K562 (cell line): ENCODE data around the gene PIN1. TPM values are rescaled to one million over a fixed set of nuclear protein-coding genes. Genes with fewer than 3 reads are reported as not detected.

Experiments
- ATAC-seq: fragments of 200-7000 bp; cut with Tn5 transposase; 3 replicates; pipeline ENCODE4 v1.9.1; 2020; ENCODE audit warnings: moderate library complexity
- BruUV-seq: library from RNA; stranded (reverse); fragments of 400-500 nt; replicated peaks from 2 replicates; lab custom pipeline; 2021; lab: Mats Ljungman, UMichigan
- CTCF ChIA-PET: fragments of 300-600 bp; formaldehyde crosslinking; extraction: SDS; loops from one replicate; lab custom pipeline; 2021; ENCODE audit warnings: low intra/inter-chr PET ratio; lab: Yijun Ruan, JAX
- POLR2A ChIA-PET: fragments of 300-600, 350-650 bp; sonication (Branson Sonifier 250); formaldehyde crosslinking; extraction: SDS; loops from one replicate; lab custom pipeline; 2021; ENCODE audit warnings: antibody characterized with exemption, inconsistent platforms; lab: Yijun Ruan, JAX
- DNase-seq, 4 experiments: peaks; one replicate each; pipeline versions ENCODE4 v3.0.0 to v3.0.0-alpha.2; 2011 to 2018; ENCODE audit warnings: low spot score in 3 of 4, mixed read lengths in 3 of 4; ENCODE audit errors: extremely low read depth in 1 of 4
- FAIRE-seq: peaks from 2 replicates; lab custom pipeline; 2011; peaks lifted over from hg19 to GRCh38; lab: Jason Lieb, UNC
- H2AFZ ChIP-seq: 2 replicates; pipeline ENCODE4 v1.6.0; 2011; ENCODE audit warnings: low read depth, low read length, control low read depth, inconsistent platforms
- H3K27ac ChIP-seq: fragments of 200-600 bp; 3 replicates; pipeline ENCODE4 v1.8.0; 2011; ENCODE audit warnings: low read depth, mild to moderate bottlenecking, control low read depth, inconsistent platforms, low read length, moderate library complexity, mixed read lengths; ENCODE audit errors: extremely low read depth
- H3K27me3 ChIP-seq, 2 experiments: fragments of 300-600 bp in 1 of 2; 2 replicates in 1 of 2; 3 replicates in 1 of 2; pipeline versions ENCODE4 v1.6.0 to v1.8.0; 2011; ENCODE audit warnings: inconsistent platforms in 2 of 2, low read length in 2 of 2, mild to moderate bottlenecking in 1 of 2, mixed read lengths in 1 of 2, moderate library complexity in 1 of 2; ENCODE audit not compliant: control insufficient read depth in 2 of 2, insufficient read depth in 2 of 2
- H3K36me3 ChIP-seq: fragments of 300-600 bp; 3 replicates; pipeline ENCODE4 v1.8.0; 2011; ENCODE audit warnings: mild to moderate bottlenecking, low read length, inconsistent platforms; ENCODE audit not compliant: control insufficient read depth, insufficient read depth
- H3K4me1 ChIP-seq, 2 experiments: fragments of 200-600 bp in 1 of 2; replicated peaks in 1 of 2; 2 replicates in 1 of 2; 3 replicates in 1 of 2; pipeline versions ENCODE4 v1.5.1 to v1.8.0; 2011; ENCODE audit warnings: inconsistent platforms in 2 of 2, low read length in 2 of 2, mild to moderate bottlenecking in 1 of 2, mixed read lengths in 1 of 2, moderate library complexity in 1 of 2; ENCODE audit not compliant: control insufficient read depth in 2 of 2, insufficient read depth in 2 of 2
- H3K4me2 ChIP-seq: 2 replicates; pipeline ENCODE4 v1.6.1; 2011; ENCODE audit warnings: low read length, control low read depth, inconsistent platforms, mixed read lengths; ENCODE audit not compliant: insufficient read depth
- H3K4me3 ChIP-seq: fragments of 200-600 bp; sonication (generic), shearing (Covaris generic); 2 replicates; pipeline ENCODE4 v1.5.1; 2016; ENCODE audit warnings: control low read depth, inconsistent platforms
- H3K79me2 ChIP-seq: fragments of 200-600 bp; 3 replicates; pipeline ENCODE4 v1.8.0; 2011; ENCODE audit warnings: low read length, inconsistent platforms; ENCODE audit not compliant: control insufficient read depth, insufficient read depth
- H3K9ac ChIP-seq, 2 experiments: 2 replicates each; pipeline versions ENCODE4 v1.6.0 to v1.6.1; 2011; ENCODE audit warnings: low read depth in 2 of 2, low read length in 2 of 2, control low read depth in 1 of 2, inconsistent platforms in 1 of 2, mild to moderate bottlenecking in 1 of 2, mixed read lengths in 1 of 2; ENCODE audit not compliant: insufficient read depth in 1 of 2
- H3K9me1 ChIP-seq: one replicate; pipeline ENCODE4 v1.6.0; 2011; ENCODE audit warnings: inconsistent platforms, mild to moderate bottlenecking, low read length, moderate library complexity; ENCODE audit not compliant: control insufficient read depth, insufficient read depth
- H3K9me3 ChIP-seq: replicated peaks from 2 replicates; pipeline ENCODE4 v1.5.1; 2011; ENCODE audit warnings: low read depth, low read length, inconsistent platforms; ENCODE audit not compliant: control insufficient read depth, insufficient read depth
- H4K20me1 ChIP-seq: replicated peaks from 2 replicates; pipeline ENCODE4 v1.6.1; 2011; ENCODE audit warnings: low read length, inconsistent platforms, mixed read lengths; ENCODE audit not compliant: control insufficient read depth, insufficient read depth
- FOXK1 ChIP-seq: sonication (generic); formaldehyde crosslinking; IDR thresholded peaks from 2 replicates; pipeline ENCODE4 v1.8.0; 2022; ENCODE audit warnings: missing genetic modification reagents, mild to moderate bottlenecking, borderline replicate concordance
- GATA2 ChIP-seq: sonication (generic); formaldehyde crosslinking; IDR thresholded peaks from 2 replicates; pipeline ENCODE4 v1.4.0; 2020; ENCODE audit warnings: mild to moderate bottlenecking, missing genetic modification reagents
- GATAD2A ChIP-seq: fragments of 450-650 bp; IDR thresholded peaks from 2 replicates; pipeline ENCODE4 v1.6.1; 2017
- PRMT5 ChIP-seq: sonication (generic); formaldehyde crosslinking; IDR thresholded peaks from 2 replicates; pipeline ENCODE4 v1.5.0; 2020; ENCODE audit warnings: missing genetic modification reagents
- RNF2 ChIP-seq: sonication (generic); IDR thresholded peaks from 2 replicates; pipeline ENCODE4 v1.6.1; 2016
- WGBS: fragments of 100-300 bp; shearing (Covaris generic); methylation state at CpG from one replicate; pipeline ENCODE4 v1.1.6; 2016; ENCODE audit warnings: low coverage, mixed read lengths; ENCODE audit not compliant: insufficient coverage; ENCODE audit errors: missing lambda C conversion rate; 5-methylcytosine and 5-hydroxymethylcytosine counted together
- in situ Hi-C: fragments of 300-500 bp; cut with MboI; formaldehyde crosslinking; loops from 4 replicates; pipeline ENCODE4 v1.15.0; 2018; ENCODE audit warnings: inconsistent platforms, mixed read lengths
- intact Hi-C: fragments of 100-400 bp; cut with micrococcal nuclease; formaldehyde crosslinking; loops from 2 replicates; pipeline ENCODE4 v1.14.2; 2022
- polyA plus RNA-seq, 8 experiments: library from polyadenylated mRNA; depleted of rRNA in 4 of 8; stranded (reverse) in 5 of 8; unstranded in 3 of 8; fragments of >200 nt; fragmentation: Nextera tagmentation in 2 of 8; fragmentation: Illumina TruSeq in 1 of 8; extraction: Ambion mirVana in 2 of 8; extraction: Trizol in 1 of 8; gene quantifications; 2 replicates each; pipeline versions ENCODE4 v1.2.1 to v1.2.3, GENCODE V29; 2011 to 2014; ENCODE audit warnings: inconsistent platforms in 1 of 8, missing spikeins in 1 of 8
- total RNA-seq, 7 experiments: library from RNA; depleted of rRNA in 6 of 7; stranded (reverse); fragments of >200 nt in 6 of 7; fragmentation: Illumina TruSeq in 2 of 7; extraction: Trizol in 2 of 7; gene quantifications; 2 replicates each; pipeline versions ENCODE4 v1.2.1 to v1.2.3, GENCODE V29; 2011 to 2021; ENCODE audit warnings: low replicate concordance in 1 of 7
- TF ChIP-seq, protein P1 (sequence below): fragments of 450-650 bp; IDR thresholded peaks from 2 replicates; pipeline ENCODE4 v1.6.1; 2016; ENCODE audit warnings: mild to moderate bottlenecking, moderate library complexity

PIN1 gene
- total and polyA plus RNA-seq, 9 of the 15 experiments (the other 6 are each of a cell fraction or from before 2014, with no cell fraction given) = 1.6 to 178 (median 42.5) TPM

GRCh38 chr19:9857920-9858746, 23.0 kb downstream of the PIN1 start:
- CTCF ChIA-PET = no interaction called here
- Histone ChIP-seq H3K4me3 (no peak overlapping the region), H2AFZ (no peak overlapping the region), H3K36me3 (no peaks in the 10 kb centered on the region), H4K20me1 (peaks cover 6% of the 10 kb centered on the region; the same call in 1 of the 2 replicates), H3K79me2 (no peaks in the 10 kb centered on the region), H3K9me3 (no peaks in the 10 kb centered on the region), H3K9ac (no peak overlapping the region), H3K4me2 (no peak overlapping the region), H3K4me1 (peaks cover 12 to 22% of the 10 kb centered on the region in 2 experiments; a peak in 4 of 5 replicates), H3K9me1 (no peaks in the 10 kb centered on the region), H3K27ac (no peak overlapping the region), H3K27me3 (peaks cover 3 to 18% of the 10 kb centered on the region in 2 experiments; a peak in 4 of 5 replicates)
- ATAC-seq (peak; percentile 78), DNase-seq (peak in 2 of 4 experiments; percentile 43 to 56), FAIRE-seq (peak; percentile 58)
- 12% methylated on average over 9 of the region's 10 CpGs for WGBS
- in situ Hi-C loops (no loop called here), intact Hi-C loops (no loop called here)
- POLR2A ChIA-PET = interaction anchor here (0.8 to 1.4 kb wide), 3 partner anchors 10 to 20 kb away, joined by 3 to 5 read pairs (median 3); no protein-coding TSS in a partner anchor
- BruUV-seq = no TSS peak
- TF ChIP-seq PRMT5 (CRISPR knock-in tag) = no peak
- TF ChIP-seq GATAD2A = no peak
- TF ChIP-seq, protein P1, sequence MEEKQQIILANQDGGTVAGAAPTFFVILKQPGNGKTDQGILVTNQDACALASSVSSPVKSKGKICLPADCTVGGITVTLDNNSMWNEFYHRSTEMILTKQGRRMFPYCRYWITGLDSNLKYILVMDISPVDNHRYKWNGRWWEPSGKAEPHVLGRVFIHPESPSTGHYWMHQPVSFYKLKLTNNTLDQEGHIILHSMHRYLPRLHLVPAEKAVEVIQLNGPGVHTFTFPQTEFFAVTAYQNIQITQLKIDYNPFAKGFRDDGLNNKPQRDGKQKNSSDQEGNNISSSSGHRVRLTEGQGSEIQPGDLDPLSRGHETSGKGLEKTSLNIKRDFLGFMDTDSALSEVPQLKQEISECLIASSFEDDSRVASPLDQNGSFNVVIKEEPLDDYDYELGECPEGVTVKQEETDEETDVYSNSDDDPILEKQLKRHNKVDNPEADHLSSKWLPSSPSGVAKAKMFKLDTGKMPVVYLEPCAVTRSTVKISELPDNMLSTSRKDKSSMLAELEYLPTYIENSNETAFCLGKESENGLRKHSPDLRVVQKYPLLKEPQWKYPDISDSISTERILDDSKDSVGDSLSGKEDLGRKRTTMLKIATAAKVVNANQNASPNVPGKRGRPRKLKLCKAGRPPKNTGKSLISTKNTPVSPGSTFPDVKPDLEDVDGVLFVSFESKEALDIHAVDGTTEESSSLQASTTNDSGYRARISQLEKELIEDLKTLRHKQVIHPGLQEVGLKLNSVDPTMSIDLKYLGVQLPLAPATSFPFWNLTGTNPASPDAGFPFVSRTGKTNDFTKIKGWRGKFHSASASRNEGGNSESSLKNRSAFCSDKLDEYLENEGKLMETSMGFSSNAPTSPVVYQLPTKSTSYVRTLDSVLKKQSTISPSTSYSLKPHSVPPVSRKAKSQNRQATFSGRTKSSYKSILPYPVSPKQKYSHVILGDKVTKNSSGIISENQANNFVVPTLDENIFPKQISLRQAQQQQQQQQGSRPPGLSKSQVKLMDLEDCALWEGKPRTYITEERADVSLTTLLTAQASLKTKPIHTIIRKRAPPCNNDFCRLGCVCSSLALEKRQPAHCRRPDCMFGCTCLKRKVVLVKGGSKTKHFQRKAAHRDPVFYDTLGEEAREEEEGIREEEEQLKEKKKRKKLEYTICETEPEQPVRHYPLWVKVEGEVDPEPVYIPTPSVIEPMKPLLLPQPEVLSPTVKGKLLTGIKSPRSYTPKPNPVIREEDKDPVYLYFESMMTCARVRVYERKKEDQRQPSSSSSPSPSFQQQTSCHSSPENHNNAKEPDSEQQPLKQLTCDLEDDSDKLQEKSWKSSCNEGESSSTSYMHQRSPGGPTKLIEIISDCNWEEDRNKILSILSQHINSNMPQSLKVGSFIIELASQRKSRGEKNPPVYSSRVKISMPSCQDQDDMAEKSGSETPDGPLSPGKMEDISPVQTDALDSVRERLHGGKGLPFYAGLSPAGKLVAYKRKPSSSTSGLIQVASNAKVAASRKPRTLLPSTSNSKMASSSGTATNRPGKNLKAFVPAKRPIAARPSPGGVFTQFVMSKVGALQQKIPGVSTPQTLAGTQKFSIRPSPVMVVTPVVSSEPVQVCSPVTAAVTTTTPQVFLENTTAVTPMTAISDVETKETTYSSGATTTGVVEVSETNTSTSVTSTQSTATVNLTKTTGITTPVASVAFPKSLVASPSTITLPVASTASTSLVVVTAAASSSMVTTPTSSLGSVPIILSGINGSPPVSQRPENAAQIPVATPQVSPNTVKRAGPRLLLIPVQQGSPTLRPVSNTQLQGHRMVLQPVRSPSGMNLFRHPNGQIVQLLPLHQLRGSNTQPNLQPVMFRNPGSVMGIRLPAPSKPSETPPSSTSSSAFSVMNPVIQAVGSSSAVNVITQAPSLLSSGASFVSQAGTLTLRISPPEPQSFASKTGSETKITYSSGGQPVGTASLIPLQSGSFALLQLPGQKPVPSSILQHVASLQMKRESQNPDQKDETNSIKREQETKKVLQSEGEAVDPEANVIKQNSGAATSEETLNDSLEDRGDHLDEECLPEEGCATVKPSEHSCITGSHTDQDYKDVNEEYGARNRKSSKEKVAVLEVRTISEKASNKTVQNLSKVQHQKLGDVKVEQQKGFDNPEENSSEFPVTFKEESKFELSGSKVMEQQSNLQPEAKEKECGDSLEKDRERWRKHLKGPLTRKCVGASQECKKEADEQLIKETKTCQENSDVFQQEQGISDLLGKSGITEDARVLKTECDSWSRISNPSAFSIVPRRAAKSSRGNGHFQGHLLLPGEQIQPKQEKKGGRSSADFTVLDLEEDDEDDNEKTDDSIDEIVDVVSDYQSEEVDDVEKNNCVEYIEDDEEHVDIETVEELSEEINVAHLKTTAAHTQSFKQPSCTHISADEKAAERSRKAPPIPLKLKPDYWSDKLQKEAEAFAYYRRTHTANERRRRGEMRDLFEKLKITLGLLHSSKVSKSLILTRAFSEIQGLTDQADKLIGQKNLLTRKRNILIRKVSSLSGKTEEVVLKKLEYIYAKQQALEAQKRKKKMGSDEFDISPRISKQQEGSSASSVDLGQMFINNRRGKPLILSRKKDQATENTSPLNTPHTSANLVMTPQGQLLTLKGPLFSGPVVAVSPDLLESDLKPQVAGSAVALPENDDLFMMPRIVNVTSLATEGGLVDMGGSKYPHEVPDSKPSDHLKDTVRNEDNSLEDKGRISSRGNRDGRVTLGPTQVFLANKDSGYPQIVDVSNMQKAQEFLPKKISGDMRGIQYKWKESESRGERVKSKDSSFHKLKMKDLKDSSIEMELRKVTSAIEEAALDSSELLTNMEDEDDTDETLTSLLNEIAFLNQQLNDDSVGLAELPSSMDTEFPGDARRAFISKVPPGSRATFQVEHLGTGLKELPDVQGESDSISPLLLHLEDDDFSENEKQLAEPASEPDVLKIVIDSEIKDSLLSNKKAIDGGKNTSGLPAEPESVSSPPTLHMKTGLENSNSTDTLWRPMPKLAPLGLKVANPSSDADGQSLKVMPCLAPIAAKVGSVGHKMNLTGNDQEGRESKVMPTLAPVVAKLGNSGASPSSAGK = no peak
- TF ChIP-seq GATA2 (CRISPR knock-in tag) = 0 out of 2 replicates have a peak, but pooled peaks have one; percentile 19
- no peak for TF ChIP-seq FOXK1 (CRISPR knock-in tag)
- TF ChIP-seq RNF2 = no peak
